HepG2 (cell line): Measurements from ENCODE around the gene PRSS3.

Experiments used
- ZBTB7A ChIP-seq: sonication (generic); formaldehyde crosslinking; IDR thresholded peaks from 2 replicates; pipeline ENCODE4 v1.8.0; 2022; ENCODE audit warnings: mild to moderate bottlenecking, missing genetic modification reagents
- ZNF644 ChIP-seq: IDR thresholded peaks from 2 replicates; pipeline ENCODE4 v1.6.1; 2016; ENCODE audit warnings: low read depth

GRCh38 chr9:33835625-33836260 lies 40.4 kb downstream of the PRSS3 start:
- TF ChIP-seq ZNF644 (CRISPR knock-in tag) (no peak), ZBTB7A (no peak)
